Activated CD8-positive, alpha-beta memory T cell treated with anti-CD3 and anti-CD28 coated beads, Interleukin-2, amount 50 U/mL, for 48 hours (primary cell): Measurements from ENCODE around the gene CTDSP2.
A peak's percentile ranks its signal among the peaks of the same experiment; 100 is the strongest.
"Not testable (repeated sequence)": the region's sequence is repeated elsewhere in the genome, so short reads cannot be mapped to it uniquely, and the experiment has no call there.

ENCODE experiments used
- DNase-seq: peaks from one replicate; pipeline ENCODE4 v3.0.0-alpha.2; 2020

The CTDSP2 gene

DNA sequence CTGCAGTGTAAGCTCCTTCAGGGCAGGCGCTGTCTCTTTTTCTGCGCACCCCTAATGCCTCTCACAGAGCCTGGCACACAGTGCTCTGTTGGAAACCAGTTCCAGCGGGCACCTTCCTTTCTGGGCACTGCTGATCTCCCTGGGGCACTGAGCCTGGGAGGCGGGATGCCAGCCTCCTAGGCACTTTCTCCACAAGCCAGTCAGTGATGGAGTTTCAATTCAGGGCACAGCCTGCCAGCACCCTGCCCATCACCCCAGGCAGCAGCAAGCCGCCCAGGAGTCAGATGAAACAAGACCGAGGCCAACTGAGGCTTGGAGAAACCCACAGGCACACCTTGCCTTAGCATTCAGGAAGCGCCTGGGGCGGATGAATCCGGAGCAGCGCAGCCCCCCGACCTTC, 5.7 kb upstream of the CTDSP2 start:
- DNase-seq = no peak

DNA sequence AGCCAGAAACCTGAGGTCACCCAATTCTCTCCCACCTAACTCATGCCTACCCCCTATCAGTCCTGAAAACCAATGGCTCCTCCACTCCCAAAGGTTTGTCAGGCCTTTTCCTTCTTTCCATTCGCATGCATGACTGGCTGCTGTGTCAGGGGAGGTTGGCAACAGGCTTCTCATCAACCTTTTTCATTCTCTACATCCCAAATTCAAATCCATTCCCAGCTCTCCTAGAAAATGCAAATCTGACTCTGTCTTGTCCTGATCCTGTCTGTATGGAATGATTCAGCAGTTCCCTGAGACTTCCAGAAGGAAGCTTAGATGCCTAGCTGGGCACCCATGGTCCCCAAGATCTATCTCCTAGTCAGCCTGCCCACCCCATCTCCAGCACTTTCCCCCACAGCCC, 5.0 kb upstream of the CTDSP2 start:
- DNase-seq = no peak

DNA sequence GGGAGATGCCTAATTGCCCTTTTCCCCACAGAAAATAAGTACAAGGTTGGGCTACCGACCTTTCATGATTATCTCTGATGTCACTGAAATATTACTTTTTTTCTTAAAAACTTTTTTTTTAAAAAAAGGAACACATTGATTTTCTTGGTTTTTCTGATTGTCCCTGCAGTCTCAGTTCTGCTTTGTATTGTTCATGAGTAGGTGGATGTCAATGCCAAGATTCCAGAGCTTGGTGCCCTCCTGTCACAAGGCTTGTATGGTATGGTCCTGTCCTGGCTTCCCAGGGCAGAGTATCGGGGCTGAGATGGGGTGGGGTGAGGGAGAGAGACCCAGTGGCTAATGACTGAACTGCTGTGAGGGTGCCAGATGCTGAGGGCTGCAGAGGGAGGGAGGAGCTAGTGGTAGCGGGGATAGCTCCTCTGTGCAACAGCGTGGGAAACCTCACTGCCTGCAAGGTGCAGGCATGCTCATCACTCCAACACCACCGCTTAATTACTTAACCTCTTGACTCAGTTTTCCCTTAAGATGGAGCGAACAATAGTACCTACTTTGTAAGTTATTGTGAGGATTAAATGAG, 4.4 kb upstream of the CTDSP2 start:
- DNase-seq = no peak

DNA sequence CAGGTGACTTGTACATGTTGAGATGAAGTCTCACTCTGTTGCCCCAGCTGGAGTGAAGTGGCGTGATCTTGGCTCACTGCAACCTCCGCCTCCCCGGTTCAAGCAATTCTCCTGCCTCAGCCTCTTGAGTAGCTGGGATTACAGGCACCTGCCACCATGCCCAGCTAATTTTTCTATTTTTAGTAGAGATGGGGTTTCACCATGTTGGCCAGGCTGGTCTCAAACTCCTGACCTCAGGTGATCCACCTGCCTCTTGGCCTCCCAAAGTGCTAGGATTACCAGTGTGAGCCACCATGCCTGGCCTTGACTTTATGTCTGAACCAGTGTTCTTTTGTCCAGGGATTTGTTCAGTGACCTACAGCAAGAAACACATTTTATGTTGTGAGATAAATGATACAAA, 2.9 kb upstream of the CTDSP2 start:
- DNase-seq = not testable (repeated sequence)

DNA sequence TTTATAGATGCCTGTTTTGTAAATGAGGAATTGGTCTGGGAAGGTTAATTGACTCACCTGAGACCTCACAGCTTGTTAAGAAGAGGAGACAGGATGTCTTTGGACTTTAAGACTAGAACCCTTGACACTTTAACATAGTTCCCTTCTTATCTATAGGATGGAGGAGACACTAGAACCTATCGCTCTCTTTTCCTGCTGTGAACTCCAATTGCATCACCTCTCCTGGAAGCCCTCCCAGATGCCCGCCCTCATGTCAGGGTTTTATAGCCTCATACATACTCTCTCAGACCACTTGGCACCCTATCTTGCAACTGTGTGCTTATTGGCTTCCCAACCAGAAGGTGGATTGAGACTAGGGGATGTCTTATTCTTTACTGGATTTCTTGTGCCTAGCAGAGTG, 2.5 kb upstream of the CTDSP2 start:
- DNase-seq = no peak

DNA sequence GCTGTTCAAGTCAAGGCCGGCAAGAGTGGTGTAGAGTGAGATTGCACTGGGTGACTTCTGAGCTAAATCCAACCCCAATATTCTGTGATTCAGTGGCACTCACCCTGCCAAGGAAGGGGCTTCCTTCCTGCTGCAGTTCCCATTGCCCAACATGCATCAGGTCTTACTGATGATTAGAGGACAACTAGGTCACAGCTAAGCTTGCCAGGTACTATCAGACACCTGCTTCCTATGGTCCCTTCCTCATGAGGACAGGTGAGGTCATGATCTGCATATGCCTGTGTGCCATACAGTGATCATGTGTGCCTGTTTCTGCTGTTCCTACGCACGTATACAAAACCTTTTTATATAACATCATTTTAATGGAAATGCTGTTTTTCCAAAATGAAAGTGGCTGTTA, 1.7 kb upstream of the CTDSP2 start:
- no peak for DNase-seq

DNA sequence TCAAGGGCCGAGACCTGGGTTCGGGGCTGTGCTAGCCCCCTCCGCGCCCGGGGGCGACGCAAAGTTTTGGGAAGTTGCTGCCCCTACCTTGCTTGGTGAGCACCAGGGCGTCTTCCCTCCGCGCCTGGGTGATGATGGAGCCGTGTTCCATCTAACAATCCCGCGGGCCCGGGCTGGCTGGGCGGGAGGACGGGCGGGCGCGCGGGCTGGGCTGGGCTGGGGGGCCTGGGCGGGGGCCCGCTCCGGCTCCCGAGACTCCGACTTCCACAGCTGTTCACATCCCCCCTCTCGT, 298 bp downstream of the CTDSP2 start:
- no peak for DNase-seq

DNA sequence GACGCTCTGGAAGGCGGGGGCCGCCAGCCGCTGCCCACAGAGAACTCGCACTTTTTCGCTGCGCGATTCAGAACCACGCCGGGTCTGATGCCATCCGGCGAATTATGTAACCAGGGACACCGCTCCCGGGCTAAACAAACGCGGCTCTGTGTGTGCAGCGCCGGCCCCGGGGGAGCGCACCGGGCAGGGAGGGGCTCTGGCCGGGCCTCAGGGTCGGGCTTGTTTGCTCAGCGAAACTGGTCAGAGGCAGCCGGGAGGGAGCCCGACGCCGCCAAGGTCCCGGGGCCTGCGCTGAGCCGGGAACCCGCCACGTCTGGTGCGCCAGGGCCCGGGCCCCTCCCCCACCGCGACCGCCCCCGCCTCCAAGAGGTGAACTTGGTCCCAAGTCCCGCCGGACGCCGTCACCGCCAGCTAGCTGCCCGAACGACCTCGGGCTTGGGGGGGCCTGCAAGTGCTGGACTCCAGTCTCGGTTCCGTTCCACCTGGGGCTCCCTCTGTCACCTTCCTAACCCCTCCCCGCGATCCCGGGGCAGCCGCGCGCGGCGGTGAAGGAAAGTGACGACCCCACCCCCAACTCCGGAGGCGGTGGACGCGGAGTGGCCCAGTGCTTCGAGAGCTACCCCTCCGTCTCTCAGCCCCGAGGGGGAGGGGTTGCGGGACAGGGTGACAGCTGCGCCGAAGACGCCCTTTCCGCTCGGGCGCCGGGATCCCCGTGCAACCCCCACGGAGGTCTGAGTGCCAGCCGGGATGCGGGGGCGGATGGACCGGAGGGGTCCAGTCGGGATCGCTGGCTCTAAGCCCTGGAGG, 848 bp downstream of the CTDSP2 start:
- DNase-seq = peak; percentile 86

DNA sequence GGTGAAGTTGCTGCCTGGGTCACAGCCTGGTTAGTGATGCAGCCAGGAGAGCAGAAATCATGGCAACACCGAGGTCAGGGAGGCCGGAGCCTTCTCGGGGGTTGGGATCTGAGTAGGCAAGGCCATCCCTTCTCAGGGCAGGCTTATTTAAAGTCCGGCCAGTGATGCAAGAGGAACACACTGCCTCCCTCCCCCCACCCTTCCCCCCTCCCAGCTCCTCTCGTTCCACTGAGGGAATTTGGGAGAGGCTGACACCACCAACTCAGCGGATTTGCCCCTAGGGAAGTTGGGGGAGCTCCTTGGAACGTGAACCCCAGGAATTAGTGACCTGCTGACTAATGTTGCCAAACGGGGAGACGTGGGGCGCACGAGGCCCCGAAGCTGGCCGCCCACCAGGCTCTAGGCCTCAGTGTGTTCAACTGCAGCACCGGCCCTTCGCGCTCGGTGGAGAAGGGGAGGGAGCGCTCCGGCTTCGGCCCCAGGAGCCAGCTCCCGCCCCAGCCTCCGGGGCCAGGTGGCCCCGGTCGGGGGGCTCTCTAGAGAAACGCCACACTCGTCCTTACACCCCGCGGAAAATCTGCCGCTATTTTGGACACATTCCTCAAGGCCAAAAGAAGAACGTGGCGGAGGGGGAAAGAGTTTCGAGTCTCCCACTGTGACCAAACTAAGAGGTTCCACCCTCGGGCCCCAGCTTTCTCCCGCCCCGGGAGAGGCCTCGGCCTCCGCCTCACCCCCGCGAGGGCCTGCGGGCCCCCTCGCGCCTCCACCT, 1.6 kb downstream of the CTDSP2 start:
- peak; percentile 72 for DNase-seq

DNA sequence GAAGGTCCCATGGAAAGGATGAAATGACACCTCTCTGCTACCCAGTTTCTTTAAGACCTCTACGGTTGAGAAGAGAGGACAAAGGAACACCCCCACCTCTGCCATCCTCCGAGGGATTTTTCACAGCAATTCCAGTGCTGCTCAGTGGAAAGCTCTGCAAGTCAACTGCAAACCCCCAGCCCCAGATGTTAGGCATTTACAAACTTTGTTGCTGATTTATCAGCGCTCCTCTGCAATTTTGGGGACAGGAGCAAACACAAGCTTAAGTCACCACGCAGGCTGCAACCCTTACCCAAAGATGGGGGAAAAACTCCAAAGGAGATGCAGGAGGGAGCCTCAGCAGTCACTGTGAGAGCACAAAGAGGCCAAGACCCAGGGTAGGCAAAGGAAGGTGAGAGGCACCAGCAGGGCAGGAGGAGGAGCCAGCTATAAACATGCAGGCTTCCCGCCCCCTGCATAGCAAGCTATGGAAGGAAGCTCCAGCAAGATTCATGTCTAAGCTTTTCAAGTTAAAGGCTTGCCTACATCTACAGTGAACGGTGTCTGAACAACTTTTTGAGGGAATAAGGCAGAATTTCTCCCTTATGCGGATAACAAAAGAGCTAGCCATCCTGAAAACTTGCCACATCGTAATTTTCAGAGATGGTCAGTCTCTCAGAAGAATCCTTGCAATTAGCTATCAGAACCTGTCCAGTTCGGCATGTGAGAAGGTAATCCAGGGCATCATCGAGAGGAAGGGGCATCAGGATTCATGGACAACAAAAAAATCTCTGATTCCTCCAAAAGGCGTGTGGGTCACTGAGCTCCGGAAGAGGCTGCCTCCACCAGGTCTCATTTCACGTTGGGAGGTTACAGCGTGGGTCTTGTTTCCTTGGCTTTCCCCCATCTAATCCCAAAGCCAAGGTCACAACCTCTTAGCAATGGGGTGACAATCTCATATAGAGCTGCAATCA, 3.9 kb downstream of the CTDSP2 start:
- no peak for DNase-seq

DNA sequence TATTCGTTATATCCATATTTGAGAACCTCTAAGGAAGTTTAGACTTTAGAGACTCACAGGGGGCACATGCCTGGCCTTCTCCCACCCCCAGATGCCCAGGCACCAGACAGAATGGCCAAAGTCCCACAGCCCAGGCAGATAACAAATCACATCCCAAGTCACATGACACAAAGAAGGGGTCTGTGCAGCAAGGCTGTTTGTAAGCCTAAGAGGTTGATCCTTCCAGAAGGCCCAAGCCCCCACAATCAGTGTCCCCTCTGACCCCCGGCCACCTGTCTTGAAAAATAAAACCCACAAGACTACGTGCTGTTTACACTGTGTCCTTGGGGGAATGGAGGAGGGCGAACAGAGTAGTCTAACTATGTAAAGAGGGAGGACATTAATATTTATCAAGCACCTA, 5.1 kb downstream of the CTDSP2 start:
- DNase-seq = no peak

DNA sequence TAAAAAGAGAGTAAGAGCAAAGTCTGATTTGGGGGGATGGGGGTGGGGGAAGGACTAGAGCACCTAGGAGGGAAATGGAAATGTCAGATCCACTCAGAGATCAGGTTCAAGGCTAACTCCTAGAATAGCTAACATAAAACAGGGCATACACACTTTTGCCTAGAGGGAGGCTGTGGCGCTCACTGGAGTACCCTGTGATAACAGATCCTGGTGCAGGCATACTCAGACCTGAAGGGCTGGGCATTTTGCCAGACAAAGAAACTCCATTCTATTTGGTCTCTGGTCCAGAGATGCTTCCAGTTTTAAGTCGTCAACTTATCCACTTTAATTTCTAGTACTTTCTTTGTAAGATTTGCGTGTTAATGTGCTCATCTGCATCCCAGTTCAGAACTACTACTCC, 5.8 kb downstream of the CTDSP2 start:
- DNase-seq = no peak

DNA sequence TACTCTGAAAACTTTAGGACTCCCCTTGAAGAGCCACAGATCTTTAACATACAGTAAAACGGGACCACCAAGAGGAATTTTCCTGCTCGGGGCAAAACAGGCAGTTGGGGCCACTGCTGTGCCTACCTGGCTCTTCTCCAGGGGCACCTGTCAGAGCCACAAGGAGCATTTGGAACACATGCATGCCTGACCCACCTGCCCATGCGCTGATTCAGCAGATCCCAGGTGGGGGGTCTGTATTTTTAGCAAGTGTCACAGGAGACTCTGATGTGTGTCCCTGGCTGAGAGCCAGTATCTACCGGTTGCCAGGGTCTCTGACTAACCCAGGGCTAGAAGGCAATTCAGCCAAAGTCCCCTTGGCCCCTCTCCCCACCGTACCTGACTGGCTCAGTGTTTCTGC, 6.5 kb downstream of the CTDSP2 start:
- DNase-seq = no peak

DNA sequence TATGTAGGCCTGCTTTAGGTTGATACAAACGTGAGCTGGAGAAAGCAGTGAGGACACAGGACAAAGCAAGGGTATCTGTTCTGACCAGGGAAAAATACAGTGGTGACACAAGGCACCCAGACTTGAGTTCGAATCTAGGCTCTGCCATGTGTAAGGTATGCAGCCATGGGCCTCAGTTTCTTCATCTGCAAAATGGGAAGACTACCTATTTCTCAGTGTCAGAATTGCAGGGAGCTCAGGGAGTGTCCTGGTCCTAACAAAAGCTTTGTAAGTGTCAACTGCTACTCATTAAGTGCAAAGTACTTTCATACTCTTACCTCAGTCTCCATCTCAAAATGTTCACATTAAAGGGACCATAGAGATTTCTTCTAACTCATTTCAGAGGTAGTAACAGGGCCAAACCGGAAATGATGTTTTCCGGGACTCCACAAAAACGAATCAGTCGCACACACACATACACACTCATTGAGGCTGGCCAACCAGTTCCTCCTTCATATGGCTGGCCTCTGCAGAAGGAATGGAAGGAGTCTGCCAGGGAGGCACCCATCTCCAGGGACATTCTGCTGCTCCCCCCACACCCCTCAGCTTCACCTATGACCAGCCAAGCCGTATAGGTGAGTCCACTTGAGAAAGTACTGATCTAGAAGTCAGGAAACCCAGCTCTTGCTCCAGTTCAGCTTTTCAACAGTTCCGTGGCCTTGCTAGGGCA, 7.8 kb downstream of the CTDSP2 start:
- no peak for DNase-seq

DNA sequence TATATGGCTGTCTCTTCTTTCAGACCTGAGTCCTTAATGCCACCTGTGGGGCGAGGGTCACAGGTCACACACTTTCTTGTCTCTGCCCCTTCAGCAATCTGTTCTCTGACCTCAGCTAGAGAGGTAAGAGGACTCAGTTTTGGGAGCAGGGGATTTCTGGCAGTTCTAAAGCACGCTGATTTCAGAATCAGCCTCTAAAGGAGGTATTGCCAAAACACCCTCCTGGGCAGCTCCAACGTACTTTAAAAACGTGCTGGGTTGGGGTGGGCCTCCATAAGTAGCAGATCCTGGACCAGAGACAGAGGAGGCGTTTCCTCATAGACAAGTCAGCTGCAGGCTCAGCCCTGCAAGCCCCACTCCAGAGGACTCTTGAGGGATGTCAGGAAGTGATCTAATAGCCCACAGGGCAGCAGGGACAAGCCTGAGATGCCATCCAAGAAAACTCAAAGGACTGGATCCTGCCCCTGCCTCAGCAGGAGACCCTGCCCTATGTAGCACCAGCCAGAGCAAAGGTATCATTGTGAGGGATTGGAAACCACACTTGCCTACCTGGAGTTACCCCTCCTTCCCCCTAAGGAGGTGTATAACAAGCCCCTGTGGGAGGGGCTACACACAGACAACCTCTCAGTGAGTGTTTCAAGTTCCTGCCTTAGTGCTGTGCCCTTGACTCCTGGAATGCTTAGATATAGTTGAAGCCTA, 8.5 kb downstream of the CTDSP2 start:
- no peak for DNase-seq

DNA sequence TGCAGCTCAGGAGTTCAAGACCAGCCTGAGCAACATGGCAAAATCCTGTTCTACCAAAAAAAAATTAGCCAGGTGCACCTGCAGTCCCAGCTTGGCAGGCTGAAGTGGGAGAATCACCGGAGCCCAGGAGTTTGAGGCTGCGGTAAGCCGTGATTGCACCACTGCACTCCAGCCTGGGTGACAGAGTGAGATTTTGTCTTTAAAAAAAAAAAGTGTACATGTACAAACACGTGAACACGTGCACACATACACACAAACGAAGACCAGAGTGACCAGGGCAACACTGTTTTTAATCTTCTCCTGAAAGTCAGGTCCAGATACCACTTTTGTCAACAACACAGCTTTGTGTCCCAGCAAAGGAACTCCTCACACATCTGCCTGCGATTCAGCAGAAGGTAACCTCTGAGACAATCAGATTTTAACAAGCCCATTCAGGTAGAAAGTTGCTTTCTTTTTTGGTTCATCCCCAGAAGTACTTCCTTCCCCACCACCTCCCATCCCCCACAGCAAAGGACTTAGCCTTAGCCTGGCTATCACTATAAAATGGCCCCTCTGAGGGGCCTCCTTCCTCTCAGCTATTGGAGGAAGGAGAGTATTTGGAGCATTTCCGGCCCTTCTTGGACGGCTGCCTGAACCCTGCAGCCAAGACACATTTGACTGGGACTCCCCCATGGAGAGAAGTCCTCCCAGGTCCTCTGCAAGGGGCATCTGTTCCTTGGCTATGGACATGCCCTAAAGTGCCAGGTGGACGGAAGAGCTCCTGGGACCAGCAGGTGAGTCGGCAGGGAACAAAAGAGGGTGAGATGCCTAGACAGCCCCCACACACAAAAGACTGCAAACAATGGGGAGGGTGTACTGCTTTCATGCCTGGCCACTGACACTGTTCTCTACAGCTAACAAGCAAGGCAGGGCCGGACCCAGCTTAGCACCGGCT, 9.8 kb downstream of the CTDSP2 start:
- DNase-seq = no peak

DNA sequence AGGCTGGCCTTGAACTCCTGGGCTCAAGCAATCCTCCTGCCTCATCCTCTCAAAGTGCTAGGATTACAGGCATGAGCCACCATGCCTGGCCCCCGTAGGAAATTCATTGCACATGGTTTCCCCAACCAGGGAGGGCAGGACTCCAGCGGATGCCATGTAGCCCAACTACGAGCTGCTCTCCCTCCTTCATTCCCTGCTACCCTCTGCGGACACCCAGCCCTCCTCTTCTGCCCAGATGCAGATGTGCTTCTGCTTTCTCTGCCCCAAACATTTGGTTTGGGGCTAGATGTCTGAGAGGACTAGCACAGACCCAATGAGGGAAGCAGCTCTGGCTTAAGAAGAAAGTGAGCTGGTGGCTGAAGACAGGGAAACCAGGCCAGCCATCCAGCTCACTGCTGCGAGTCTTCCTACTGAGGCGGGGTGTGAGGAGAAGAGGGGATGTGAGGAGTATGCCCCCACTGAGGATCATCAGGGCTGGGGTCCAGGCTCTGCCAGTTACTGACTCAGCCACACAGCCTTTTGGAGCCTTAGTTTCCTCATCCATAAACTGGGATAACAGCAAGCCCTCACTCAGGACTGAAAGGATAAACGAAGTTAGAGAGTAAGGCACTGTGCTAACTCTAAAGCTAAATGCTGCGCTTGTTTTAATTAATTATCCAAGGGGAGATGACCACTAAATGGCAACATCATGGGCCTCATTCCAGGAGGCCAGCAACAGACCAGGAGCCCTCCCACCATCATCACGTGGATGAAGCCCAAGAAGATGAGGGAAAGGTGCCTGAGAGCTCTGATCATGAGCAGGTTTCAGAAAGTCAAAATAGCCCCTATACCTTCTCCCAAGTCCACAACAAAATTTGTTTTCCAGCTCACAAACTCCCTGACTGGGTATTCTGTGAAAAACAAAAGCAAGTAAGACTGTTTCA, 10.9 kb downstream of the CTDSP2 start:
- no peak for DNase-seq

DNA sequence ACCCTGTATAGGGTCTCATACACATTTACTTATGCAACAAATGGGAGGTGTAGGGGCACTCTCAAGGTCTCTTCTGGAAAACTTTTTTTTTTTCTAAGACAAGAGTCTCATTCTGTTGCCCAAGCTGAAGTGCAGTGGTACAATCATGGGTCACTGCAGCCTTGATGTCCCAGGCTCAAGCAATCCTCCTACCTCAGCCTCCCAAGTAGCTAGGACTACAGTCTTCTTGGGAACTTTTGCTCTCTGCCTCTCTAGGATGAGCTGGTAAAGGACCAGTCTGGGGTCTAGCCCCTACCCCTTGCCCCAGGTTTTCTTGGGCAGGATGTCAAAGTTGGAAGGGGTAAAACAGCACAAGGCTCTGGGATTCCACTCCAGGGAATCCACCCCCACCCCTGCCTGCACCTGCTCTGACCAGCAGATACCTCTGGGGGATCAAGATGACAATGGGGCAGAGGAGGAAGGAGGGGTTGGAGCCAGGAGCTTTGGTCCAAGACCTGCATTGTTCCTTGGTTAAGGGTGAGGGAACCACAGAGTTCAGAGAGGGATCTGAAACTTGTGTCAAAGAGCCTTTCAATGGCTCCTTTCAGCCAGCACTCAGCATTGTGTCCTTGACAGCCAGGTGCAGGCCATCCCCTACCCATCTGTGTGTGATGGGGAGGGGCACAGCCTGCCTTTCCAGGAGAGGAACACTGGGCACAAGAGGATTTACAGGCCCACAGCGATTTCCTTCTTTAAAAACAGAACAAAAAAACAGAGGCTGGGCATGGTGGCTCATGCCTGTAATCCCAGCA, 12.2 kb downstream of the CTDSP2 start:
- DNase-seq = no peak

DNA sequence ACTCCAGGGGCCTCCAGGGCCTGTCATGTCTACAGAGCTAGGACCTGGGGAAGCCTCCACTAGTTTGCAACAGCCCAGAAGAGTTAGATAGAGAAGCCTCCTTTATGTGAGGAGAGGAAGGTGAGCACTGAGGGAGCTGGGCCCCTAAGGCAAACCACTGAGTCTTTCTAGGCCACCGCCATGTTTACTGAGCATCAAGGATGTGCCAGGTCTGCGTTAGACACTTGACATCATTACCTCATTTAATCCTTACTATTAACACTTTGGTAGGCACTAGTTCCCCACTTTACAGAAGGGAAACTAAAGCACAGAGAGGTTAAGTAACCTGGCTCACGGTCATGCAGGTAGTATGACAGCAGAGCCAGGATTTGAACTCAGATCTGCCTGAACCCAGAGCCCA, 12.9 kb downstream of the CTDSP2 start:
- no peak for DNase-seq
